HepG2 (cell line): Measurements from ENCODE around the gene EPN2. TPM values are rescaled to one million over a fixed set of nuclear protein-coding genes. Genes with fewer than 3 reads are reported as not detected.
A peak's percentile ranks its signal among the peaks of the same experiment; 100 is the strongest.

Experiments
- ASH2L ChIP-seq: fragments of 300-600, 200-600 bp; sonication (generic); IDR thresholded peaks from 2 replicates; pipeline ENCODE4 v1.7.0; 2017; ENCODE audit warnings: low read depth, mild to moderate bottlenecking, moderate library complexity, mixed read lengths, low read length; ENCODE audit not compliant: insufficient read length
- BATF2 ChIP-seq: sonication (generic); formaldehyde crosslinking; IDR thresholded peaks from 2 replicates; pipeline ENCODE4 v1.8.0; 2022; ENCODE audit warnings: mild to moderate bottlenecking, missing genetic modification reagents, moderate library complexity
- DDIT3 ChIP-seq: sonication (generic); formaldehyde crosslinking; IDR thresholded peaks from 2 replicates; pipeline ENCODE4 v1.4.0; 2020; ENCODE audit warnings: mild to moderate bottlenecking, missing genetic modification reagents
- DNMT1 ChIP-seq: sonication (generic); formaldehyde crosslinking; IDR thresholded peaks from 2 replicates; pipeline ENCODE4 v1.5.1; 2020; ENCODE audit warnings: mild to moderate bottlenecking, missing genetic modification reagents
- E2F5 ChIP-seq: sonication (generic); formaldehyde crosslinking; conservative IDR thresholded peaks from 2 replicates; pipeline ENCODE4 v1.4.0; 2020; ENCODE audit warnings: missing genetic modification reagents
- LRRFIP1 ChIP-seq: sonication (generic); formaldehyde crosslinking; conservative IDR thresholded peaks from 2 replicates; pipeline ENCODE4 v1.4.0; 2020; ENCODE audit warnings: missing genetic modification reagents
- MEIS2 ChIP-seq: sonication (generic); formaldehyde crosslinking; IDR thresholded peaks from 2 replicates; pipeline ENCODE4 v1.9.0; 2021; ENCODE audit warnings: mild to moderate bottlenecking, missing genetic modification reagents
- MIXL1 ChIP-seq: IDR thresholded peaks from 2 replicates; pipeline ENCODE4 v1.6.1; 2016
- NCOA5 ChIP-seq: sonication (generic); formaldehyde crosslinking; IDR thresholded peaks from 2 replicates; pipeline ENCODE4 v1.4.0; 2020; ENCODE audit warnings: missing genetic modification reagents
- NFIB ChIP-seq: sonication (generic); formaldehyde crosslinking; IDR thresholded peaks from 2 replicates; pipeline ENCODE4 v1.9.0; 2021; ENCODE audit warnings: missing genetic modification reagents, mild to moderate bottlenecking, borderline replicate concordance
- RELA ChIP-seq: sonication (generic); formaldehyde crosslinking; IDR thresholded peaks from 2 replicates; pipeline ENCODE4 v1.4.0; 2020; ENCODE audit warnings: missing genetic modification reagents
- SMAD9 ChIP-seq: sonication (generic); formaldehyde crosslinking; IDR thresholded peaks from 2 replicates; pipeline ENCODE4 v1.5.1; 2020; ENCODE audit warnings: mild to moderate bottlenecking, missing genetic modification reagents
- TBL1XR1 ChIP-seq: fragments of 150-350 bp; IDR thresholded peaks from 2 replicates; pipeline ENCODE4 v1.6.1; 2014; ENCODE audit warnings: borderline replicate concordance, low read length; ENCODE audit not compliant: partially characterized antibody
- XBP1 ChIP-seq: sonication (generic); formaldehyde crosslinking; IDR thresholded peaks from 2 replicates; pipeline ENCODE4 v1.5.0; 2020; ENCODE audit warnings: missing genetic modification reagents
- ZBED4 ChIP-seq: sonication (generic); formaldehyde crosslinking; IDR thresholded peaks from 2 replicates; pipeline ENCODE4 v1.4.0; 2020; ENCODE audit warnings: missing genetic modification reagents, borderline replicate concordance
- ZBTB8A ChIP-seq: sonication (generic); formaldehyde crosslinking; IDR thresholded peaks from 2 replicates; pipeline ENCODE4 v1.4.0; 2020; ENCODE audit warnings: mild to moderate bottlenecking, low read depth, missing genetic modification reagents, borderline replicate concordance
- ZNF253 ChIP-seq: sonication (generic); formaldehyde crosslinking; IDR thresholded peaks from 2 replicates; pipeline ENCODE4 v1.8.0; 2022; ENCODE audit warnings: mild to moderate bottlenecking, missing genetic modification reagents, borderline replicate concordance
- ZNF337 ChIP-seq: sonication (generic); formaldehyde crosslinking; IDR thresholded peaks from 2 replicates; pipeline ENCODE4 v1.5.1; 2020; ENCODE audit warnings: missing genetic modification reagents, low read depth, mild to moderate bottlenecking, borderline replicate concordance
- ZNF468 ChIP-seq: sonication (generic); formaldehyde crosslinking; IDR thresholded peaks from 2 replicates; pipeline ENCODE4 v1.8.0; 2022; ENCODE audit warnings: mild to moderate bottlenecking, moderate library complexity, missing genetic modification reagents
- ZNF720 ChIP-seq: sonication (generic); formaldehyde crosslinking; IDR thresholded peaks from 2 replicates; pipeline ENCODE4 v1.4.0; 2020; ENCODE audit warnings: missing genetic modification reagents
- ZNF749 ChIP-seq: sonication (generic); formaldehyde crosslinking; IDR thresholded peaks from 2 replicates; pipeline ENCODE4 v1.8.0; 2022; ENCODE audit warnings: mild to moderate bottlenecking, missing genetic modification reagents, moderate library complexity, borderline replicate concordance
- ZSCAN9 ChIP-seq: IDR thresholded peaks from 2 replicates; pipeline ENCODE4 v1.6.1; 2016; ENCODE audit warnings: borderline replicate concordance
- polyA plus RNA-seq, 8 experiments: library from polyadenylated mRNA; depleted of rRNA in 3 of 8; stranded (reverse) in 7 of 8; unstranded in 1 of 8; fragments of >200 nt; fragmentation: Illumina TruSeq in 4 of 8; extraction: Trizol in 4 of 8; gene quantifications; 2 replicates each; pipeline versions ENCODE4 v1.2.1 to v1.2.3, GENCODE V29; 2011 to 2016; ENCODE audit warnings: low read depth in 4 of 8, missing spikeins in 1 of 8, mixed read lengths in 1 of 8; ENCODE audit not compliant: insufficient read depth in 1 of 8
- total RNA-seq, 5 experiments: library from RNA; depleted of rRNA; stranded (reverse); fragments of >200 nt; fragmentation: Illumina TruSeq; extraction: Trizol; gene quantifications; 2 replicates each; pipeline ENCODE4 v1.2.3, GENCODE V29; 2016; ENCODE audit warnings: low read depth in 1 of 5

The EPN2 gene
- total and polyA plus RNA-seq, 2 of the 13 experiments (the other 11 are each of a cell fraction or from before 2014, with no cell fraction given): 7.8 to 19.2 TPM

GRCh38 chr17:19377602-19378415 is 140.6 kb downstream of the EPN2 start (continued):
- no peak for TF ChIP-seq ZBED4 (CRISPR knock-in tag)
- no peak for TF ChIP-seq DNMT1
- 0 out of 2 replicates have a peak, but pooled peaks have one; percentile 44 for TF ChIP-seq RELA
- no peak for TF ChIP-seq ZNF749 (CRISPR knock-in tag)
- TF ChIP-seq NFIB (CRISPR knock-in tag): no peak
- no peak; the same call in 1 of the 2 replicates for TF ChIP-seq MEIS2 (CRISPR knock-in tag)
- no peak for TF ChIP-seq ZNF253 (CRISPR knock-in tag)
- no peak for TF ChIP-seq BATF2 (CRISPR knock-in tag)
- peak; percentile 71; the same call in 1 of the 2 replicates for TF ChIP-seq XBP1 (CRISPR knock-in tag)
- TF ChIP-seq E2F5 (CRISPR knock-in tag): no peak
- TF ChIP-seq ZNF468 (CRISPR knock-in tag): no peak
- TF ChIP-seq MIXL1: no peak
- TF ChIP-seq ZSCAN9 (CRISPR knock-in tag): peak; percentile 39; the same call in 1 of the 2 replicates
- TF ChIP-seq NCOA5 (CRISPR knock-in tag): no peak
- no peak for TF ChIP-seq ZBTB8A (CRISPR knock-in tag)
- TF ChIP-seq ZNF337: no peak; the same call in 1 of the 2 replicates
- TF ChIP-seq SMAD9 (CRISPR knock-in tag): no peak
- no peak for TF ChIP-seq TBL1XR1
- TF ChIP-seq ZNF720: no peak
- no peak for TF ChIP-seq DDIT3 (CRISPR knock-in tag)
- peak; percentile 86 for TF ChIP-seq ASH2L
- no peak for TF ChIP-seq LRRFIP1 (CRISPR knock-in tag)
